BE2C (cell line): ENCODE results near the gene STX5.

ENCODE experiments used
- DNase-seq: peaks from one replicate; pipeline ENCODE4 v3.0.0-alpha.2; 2020
- H3K27me3 ChIP-seq: fragments of 250-450 bp; sonication (Bioruptor Pico); 2 replicates; pipeline ENCODE4 v1.5.1; 2020; ENCODE audit warnings: mild to moderate bottlenecking
- H3K36me3 ChIP-seq: fragments of 250-450 bp; sonication (Bioruptor Pico); 2 replicates; pipeline ENCODE4 v1.5.1; 2020; ENCODE audit warnings: mild to moderate bottlenecking
- H3K4me1 ChIP-seq: fragments of 250-450 bp; sonication (Bioruptor Pico); 2 replicates; pipeline ENCODE4 v1.5.1; 2020
- H3K4me3 ChIP-seq: 2 replicates; pipeline ENCODE4 v1.5.1; 2011; ENCODE audit warnings: low read depth, low read length
- H3K9me3 ChIP-seq: fragments of 250-450 bp; sonication (Bioruptor Pico); 2 replicates; pipeline ENCODE4 v1.5.1; 2020
- CTCF ChIP-seq: IDR thresholded peaks from 2 replicates; pipeline ENCODE4 v1.5.1; 2012; ENCODE audit warnings: mild to moderate bottlenecking, low read depth, low read length

Gene STX5

GRCh38 chr11:62799486-62799885 is 32.4 kb downstream of the STX5 start:
- Histone ChIP-seq H3K36me3 (peaks cover 18% of the 10 kb centered on the region), H3K4me1 (no peaks in the 10 kb centered on the region), H3K9me3 (no peaks in the 10 kb centered on the region), H3K4me3 (no peak overlapping the region), H3K27me3 (no peaks in the 10 kb centered on the region)
- DNase-seq, result no peak
- no peak for TF ChIP-seq CTCF

- Histone ChIP-seq H3K36me3 (peaks cover 18% of the 10 kb centered on the region), H3K4me3 (no peak overlapping the region), H3K9me3 (no peaks in the 10 kb centered on the region), H3K4me1 (no peaks in the 10 kb centered on the region), H3K27me3 (no peaks in the 10 kb centered on the region)
- DNase-seq, result no peak
- no peak for TF ChIP-seq CTCF
These were observed 35.6 kb downstream of the STX5 start for GRCh38 chr11:62796281-62796680.

GRCh38 chr11:62794201-62794775 is 37.6 kb downstream of the STX5 start:
- H3K4me3 ChIP-seq, result no peak overlapping the region

GRCh38 chr11:62792202-62792575 is 39.7 kb downstream of the STX5 start:
- peak; percentile 29 for DNase-seq
- no peaks in the 10 kb centered on the region for H3K4me1 ChIP-seq
- no peaks in the 10 kb centered on the region for H3K27me3 ChIP-seq
- no peak for TF ChIP-seq CTCF
- H3K9me3 ChIP-seq, result no peaks in the 10 kb centered on the region
- peak overlapping the region; percentile 76 for H3K4me3 ChIP-seq
- peaks cover 15% of the 10 kb centered on the region for H3K36me3 ChIP-seq

More at GRCh38 chr11:62794201-62794775, 37.6 kb downstream of the STX5 start:
- Histone ChIP-seq H3K4me1 (no peaks in the 10 kb centered on the region), H3K27me3 (no peaks in the 10 kb centered on the region), H3K36me3 (peaks cover 15% of the 10 kb centered on the region), H3K9me3 (no peaks in the 10 kb centered on the region)
- no peak for DNase-seq
- TF ChIP-seq CTCF, result no peak

GRCh38 chr11:62791501-62792201 is 40.2 kb downstream of the STX5 start, which contains the start of gene TMEM223:
Gene TMEM223 (minus strand): TSS chr11:62792006. CDS start chr11:62791994, 12 bp downstream.
- DNase-seq, result peak; percentile 85
- no peaks in the 10 kb centered on the region for H3K9me3 ChIP-seq
- H3K4me3 ChIP-seq, result peak within 1 kb of the TSS; percentile 76
- H3K4me1 ChIP-seq, result no peaks in the 10 kb centered on the region
- H3K27me3 ChIP-seq, result no peaks in the 10 kb centered on the region
- no peak for TF ChIP-seq CTCF
- peaks cover 15% of the 10 kb centered on the region for H3K36me3 ChIP-seq

- H3K4me3 ChIP-seq, result no peak overlapping the region
- no peaks in the 10 kb centered on the region for H3K9me3 ChIP-seq
- no peak for TF ChIP-seq CTCF
- H3K27me3 ChIP-seq, result no peaks in the 10 kb centered on the region
- H3K36me3 ChIP-seq, result peaks cover 6% of the 10 kb centered on the region
- no peaks in the 10 kb centered on the region for H3K4me1 ChIP-seq
- DNase-seq, result no peak
These were observed 42.3 kb downstream of the STX5 start for GRCh38 chr11:62789576-62789975.
